CD4-positive, alpha-beta T cell treated with Interferon alpha-2 for 1 hour (primary cell): ENCODE measurements around the gene ZNF521.

ENCODE experiments used
- DNase-seq, 2 donors: peaks; one replicate each; pipeline ENCODE4 v3.0.0-alpha.2; 2020 to 2022

ZNF521 gene

DNA sequence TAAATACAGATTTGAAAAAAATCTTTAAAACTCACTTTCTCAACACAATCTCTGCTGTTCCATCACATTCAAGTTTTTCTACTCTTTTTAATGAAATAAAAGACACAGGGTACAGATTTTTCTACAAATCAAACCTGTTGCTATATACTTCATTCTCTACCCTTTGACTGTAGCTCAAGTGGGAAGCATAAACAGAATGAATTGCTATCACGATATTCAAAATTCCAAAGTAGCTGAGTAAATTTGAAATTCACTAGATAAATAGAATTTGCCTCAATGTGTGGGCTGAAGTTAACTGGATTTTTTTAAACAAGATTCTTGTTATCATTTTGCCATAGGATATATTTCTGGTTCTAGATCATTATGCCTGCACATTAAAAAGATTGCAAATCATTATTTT is 185.9 kb downstream of the ZNF521 start:
- DNase-seq, result no peak

DNA sequence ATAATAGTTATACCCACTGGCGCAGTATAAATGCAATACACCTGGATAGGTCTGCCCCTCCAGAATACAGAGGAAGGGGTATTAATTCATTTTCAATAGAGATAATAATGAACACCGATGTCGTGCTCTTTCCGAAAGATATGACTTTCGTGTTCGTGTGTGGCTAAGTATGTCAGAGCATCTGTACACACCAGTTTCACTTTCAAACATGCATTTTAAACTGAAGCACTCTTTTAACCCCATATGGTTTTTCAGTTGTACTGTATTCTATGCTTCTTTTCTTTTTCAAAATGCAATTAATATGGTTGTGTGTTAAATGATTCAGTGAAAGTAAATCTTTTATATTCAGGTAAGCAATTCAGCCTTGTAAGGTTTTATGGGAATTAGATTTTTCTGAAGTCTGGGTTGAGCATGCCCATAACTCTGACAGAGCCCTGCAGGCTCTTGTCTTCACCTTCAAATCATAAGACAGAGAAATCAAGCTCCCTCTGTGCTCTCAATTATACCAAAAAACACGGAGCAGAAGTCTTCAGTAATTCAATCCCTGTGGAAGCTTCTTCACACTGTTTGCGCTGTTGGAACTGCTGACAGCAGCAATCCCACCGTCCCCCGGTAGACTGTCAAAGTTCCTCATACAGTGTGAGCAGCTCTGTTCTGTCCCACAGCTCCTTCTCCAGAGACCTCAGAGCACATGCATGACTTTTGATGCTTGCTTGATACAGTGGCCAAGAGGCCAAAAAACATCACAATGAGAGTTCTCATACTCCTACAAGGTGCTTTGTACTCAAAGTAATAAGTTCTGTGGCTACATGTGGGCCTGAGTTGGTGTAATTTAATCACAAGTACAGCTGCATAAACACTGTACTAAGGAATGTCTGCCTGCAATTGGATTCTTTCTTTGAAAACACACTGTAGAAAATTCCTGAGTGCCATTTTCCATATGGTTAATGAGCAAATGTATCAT is 186.8 kb downstream of the ZNF521 start:
- no peak for DNase-seq

DNA sequence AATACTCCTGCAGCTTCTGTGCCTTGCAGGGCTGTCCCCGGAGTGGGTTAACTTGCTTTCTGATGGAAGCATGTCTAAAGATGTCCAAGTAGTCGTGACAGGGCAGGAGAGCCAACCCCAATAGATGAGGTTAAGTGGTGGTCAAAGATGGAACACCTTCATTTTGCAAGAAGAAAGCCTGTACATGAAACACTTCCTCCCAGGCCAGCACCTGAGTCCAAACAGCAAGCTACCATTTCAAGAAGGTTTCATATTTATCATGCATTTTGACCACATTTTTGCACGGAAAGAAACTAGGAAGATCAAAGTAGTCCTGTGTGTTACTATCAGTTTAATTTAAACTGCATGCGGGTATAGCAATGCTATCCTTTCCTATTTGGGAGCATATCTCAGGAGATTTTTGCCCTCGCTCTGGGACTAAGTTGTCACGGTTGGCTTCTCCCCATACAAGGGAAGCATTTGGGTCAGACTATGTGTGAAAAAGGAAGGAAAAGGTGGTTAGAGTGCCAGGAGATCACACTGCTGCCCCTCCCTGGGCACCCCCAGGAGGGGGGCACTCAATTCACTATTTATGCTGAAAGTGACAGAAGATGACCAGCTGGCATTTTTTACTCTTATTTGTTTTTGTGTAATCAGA is 187.6 kb downstream of the ZNF521 start:
- DNase-seq, result no peak

DNA sequence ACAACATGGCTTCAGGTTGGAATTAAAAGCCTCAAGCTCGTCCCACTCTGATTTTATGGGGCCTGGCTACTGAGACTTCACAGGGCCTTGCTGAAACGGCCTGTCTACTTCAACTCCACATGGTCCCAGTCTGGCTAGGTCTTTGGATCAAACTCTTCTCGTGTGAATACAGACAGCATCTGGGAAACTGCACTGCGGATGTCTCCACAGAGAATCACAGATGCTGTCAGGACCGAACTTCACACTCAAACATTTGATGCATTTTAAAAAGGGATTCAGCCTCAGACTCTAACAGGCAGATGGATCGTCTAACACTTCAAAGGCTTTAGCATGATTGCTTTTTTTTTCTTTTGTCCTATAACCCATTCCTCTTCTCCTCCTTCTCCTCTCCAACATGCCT is 198.5 kb downstream of the ZNF521 start:
- DNase-seq, result no peak

DNA sequence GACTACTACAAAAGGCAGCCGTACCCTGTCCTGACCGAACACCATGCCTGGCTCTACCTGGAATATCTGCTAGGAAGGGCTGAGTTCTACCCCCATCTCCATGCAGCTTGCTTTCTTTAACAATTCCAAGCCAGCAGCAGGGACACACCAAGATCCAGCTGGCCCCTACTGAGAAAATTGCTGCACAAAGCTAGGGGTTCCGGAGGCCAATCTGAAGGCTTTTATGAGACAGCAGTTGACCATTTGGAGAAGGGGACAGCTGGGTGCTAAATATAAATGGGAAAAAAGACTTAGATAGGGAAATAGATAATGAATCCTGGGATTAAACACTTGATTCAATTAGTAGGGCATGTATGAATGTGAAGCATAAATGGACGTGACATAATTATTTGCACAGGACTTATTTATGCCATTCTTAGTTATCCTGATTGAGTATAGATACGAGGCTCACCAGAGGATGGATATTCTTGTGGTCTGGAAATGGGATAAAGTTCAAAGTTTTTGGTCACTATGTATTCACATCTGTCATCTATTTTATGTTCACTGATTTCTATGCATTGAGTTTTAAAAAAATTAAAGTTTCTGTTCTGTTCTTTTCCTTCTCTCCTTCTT is 204.0 kb downstream of the ZNF521 start:
- DNase-seq, result no peak

DNA sequence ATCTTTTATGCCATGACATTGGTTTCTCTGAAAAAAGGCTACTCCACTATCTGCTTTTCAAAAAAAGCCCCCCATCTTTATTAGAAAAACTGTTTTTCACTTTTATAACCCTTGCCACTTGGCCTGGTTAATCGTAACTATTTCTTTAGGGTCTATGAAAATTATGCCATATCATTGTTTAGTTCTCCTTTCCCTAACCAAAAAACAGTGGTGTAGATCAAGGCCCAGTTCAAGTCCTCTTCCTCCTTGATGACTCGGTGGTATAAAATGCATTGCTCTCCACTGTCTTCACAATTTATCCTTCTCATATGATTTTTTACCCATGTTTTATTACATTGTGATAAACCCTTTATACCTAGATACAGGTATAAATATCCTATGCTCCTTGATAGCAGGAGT is 205.5 kb downstream of the ZNF521 start:
- no peak for DNase-seq

DNA sequence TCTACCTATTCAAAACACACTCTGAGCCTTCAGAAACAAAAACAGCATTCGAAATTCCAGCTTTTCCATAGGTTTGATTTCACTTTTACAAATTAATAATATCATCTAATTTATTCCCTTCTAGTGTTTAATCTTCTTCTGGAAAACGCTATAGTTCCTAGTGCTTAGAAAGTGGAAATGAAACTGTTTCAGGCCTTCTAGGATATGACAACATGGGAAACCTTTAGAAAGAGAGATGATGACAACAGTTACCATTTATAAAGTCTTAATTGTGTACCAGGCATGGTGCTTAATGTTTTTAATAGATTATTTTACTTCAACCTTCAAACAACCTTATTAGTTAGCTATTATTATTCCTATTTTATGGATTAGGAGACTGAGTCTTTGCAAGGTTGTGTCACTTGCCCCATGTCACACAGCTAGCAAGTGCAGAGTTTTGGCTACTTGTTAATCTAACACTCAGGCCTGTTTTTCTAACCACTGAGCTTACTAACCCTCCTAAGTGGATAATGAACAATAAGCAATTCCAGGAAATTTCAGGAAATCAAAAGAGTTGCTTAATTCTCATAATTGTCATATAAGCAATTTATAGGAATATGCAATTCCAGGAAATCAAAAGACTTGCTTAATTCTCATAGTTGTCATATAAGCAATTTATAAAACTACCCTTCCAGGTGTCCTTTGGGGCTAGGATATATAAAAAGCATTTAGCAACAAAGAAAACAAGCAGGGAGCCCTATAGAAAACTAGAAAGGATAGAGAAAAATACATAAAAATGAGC is 206.0 kb downstream of the ZNF521 start:
- DNase-seq, result no peak

DNA sequence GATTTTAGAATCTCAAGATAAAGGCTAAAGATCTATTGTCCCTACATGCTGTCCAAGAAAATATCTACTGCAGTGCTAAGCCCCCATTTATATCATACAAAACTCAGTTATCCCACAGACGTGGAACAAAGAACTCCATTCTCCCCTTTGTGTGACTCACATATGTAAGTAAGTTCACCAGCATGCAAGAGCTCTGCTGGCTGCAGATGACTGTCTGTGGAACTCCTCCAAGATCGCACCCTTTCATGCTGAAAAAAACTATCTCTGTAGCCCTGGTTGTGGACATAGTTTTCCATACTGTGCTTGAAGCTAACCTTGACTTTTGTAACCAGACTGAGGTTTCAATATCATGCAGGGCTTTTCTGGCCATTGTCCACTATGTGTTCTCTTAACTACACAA is 207.1 kb downstream of the ZNF521 start:
- DNase-seq, result no peak

DNA sequence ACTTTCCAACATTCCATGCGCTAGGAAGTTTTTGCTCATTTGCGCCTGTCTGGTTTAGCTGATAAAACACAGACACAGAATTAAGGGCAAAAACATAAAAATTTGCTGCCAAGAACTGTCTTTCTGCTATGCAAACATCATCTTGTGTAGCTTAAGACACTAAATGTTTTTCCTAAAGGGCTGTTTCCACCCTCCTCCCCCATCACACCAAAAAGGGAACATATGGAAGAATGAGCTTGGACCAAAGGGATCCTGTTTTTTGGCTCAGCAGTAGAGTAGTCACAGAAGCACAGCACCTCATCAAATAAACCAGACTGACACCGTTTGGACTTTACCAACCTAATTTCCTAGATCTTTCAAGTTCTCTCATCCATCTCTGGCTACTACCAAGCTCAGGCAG is 210.1 kb downstream of the ZNF521 start:
- DNase-seq, result no peak

DNA sequence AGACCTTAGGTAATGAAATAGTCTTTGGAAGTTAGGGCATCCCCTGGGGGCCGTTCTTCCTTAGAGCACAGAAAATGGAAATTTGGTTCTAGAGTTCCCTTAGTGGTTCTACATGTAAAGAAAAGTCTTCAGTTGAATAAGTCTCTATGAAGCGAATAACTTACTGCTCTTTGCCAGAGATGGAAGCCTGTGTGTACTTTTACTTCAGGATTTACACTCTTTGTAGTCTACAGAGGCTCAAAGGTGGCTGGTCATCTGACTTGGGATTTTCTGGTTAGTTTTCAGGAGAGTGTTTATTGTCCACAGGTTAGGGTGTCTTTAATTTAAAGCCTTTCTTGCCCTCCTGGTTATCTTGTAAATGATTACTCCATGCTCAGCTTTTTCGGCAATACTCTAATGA is 210.6 kb downstream of the ZNF521 start:
- no peak for DNase-seq

DNA sequence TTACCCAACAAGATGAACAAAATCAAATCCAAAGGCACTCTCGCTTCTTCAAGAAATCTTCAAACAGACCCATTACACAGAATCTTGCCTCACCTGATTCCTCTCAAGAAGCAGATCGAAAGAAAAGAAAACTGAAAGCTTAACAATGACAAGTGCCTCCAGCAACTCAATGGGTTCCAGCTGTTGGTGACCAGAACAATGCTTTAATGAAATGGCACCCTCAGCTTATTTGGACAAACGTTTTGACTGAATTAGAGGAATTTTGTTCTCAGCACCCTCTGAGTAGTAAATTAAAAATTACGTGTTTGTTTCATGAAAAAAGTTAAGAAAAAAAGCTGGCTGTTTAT is 211.0 kb downstream of the ZNF521 start:
- DNase-seq, result no peak

DNA sequence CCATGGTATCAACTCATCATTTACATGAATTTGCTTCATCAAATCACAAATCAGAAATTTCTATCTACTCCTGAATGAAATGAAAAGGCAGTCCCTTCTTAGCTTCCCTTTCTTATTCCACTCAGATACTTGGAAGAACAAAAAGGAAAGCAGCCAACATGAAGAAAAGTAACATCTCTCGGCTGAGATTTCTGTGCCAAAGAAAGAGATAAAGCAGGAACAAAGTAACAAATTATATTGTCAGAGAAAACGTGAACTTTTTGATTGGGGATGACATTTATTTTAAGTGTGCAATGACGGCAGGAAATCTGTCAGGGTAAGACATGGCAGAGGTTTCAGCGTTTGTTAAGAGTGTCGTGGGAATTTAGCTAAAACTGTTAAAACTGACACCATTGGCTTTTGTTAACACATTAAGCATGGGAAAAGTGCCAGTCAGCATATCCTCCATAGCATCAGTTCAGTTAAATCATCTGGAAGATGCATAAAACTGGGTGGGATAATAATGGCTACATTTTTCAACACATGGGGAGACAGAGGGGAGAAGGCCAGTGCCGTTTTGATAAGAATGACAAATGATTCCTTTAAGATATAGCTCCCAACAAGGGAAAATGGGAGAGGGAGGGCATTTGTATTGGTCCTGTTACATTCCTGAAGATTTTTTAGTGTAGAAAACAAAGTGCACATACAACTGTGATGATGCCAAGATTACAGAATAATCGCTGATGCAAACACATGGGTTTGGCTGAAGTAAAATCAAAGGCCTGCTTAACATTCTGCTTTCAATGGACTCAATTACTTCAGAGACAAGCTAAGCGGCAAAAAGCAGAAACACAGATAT is 211.6 kb downstream of the ZNF521 start:
- DNase-seq, result no peak

DNA sequence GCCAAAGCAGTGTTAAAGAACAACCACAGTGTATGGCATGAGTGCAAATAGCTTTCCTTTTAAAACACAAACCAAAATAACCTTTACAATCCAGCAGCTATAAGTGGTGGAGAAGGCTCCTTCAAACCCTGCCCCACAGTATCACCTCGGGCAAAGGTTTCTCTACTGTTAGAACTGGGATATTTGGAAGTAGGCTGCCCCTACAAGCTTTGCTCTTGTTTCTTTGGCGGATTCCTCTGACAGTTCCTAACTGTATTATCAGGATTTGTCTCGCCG is 214.8 kb downstream of the ZNF521 start:
- DNase-seq, result no peak

DNA sequence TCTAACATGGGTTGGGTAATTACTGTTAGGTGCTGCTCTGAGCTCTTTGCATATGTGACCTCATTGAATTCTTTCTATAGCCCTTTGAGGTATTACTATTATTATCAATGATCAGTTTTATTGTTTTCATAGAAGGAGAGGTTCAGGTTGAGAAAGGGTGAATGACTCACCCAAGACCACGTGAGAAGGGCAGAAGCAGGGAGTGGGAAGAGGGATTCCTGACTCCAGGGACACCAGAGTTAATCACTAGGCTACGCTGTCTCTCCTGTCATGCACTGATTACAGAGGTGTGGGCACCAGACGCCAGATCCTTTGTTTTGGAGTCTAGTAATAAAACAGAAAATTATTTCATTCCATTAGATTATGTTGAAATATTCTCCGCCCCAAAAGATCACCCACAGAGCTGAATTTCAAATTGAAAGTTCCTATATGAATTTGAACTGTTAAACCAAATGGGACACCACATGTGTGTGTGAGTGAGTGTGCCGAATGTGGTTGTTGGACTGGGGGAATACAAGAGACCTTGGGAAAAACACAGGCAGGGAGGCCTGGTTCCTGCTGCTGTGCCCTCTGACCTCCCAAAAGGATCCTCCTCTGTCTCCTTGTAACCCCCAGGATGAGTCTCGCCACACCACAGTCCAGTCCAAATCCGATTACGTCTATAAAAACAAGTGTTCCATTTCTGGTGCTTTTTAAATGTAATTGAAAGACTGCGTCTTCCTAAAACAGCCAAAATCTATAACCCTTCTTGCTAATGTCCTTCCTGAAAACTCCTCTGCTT is 215.4 kb downstream of the ZNF521 start:
- no peak for DNase-seq

DNA sequence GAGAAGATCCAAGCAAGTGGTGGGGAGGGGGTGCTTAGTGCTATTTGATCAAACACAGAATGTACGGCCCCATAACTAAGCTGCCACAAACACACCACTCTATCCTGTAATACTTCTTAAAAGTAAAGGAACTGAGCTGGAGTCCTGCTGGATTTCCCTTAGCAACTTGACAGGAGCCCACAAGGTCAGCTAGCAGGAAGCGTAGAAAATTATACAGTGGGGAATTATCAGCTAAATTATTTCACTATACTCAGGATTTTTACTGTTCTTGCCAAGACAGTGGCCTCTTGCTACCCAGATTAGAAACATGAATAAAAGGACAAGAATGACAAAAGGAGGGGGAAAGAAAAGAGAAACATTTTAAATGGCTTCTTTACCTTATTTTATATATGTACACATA is 217.1 kb downstream of the ZNF521 start:
- DNase-seq, result no peak

DNA sequence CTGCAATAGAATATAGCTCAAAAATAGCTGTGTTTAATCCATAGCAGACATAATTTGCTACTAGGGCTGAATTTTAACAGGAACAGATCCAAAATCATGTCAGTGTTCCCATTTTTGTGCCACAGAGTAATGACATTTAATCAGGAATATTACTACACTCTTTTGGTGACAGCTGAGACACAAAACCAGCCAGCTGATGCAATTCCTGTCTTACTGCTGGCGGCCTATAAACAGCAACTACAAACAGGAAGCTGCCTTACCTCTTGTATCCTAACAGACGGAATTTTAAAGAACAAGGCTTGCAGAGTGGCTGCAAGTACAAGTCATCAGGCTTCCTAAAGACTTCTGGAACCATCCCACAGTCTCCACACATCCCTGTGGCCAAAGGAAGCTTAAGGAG is 218.1 kb downstream of the ZNF521 start:
- no peak for DNase-seq

DNA sequence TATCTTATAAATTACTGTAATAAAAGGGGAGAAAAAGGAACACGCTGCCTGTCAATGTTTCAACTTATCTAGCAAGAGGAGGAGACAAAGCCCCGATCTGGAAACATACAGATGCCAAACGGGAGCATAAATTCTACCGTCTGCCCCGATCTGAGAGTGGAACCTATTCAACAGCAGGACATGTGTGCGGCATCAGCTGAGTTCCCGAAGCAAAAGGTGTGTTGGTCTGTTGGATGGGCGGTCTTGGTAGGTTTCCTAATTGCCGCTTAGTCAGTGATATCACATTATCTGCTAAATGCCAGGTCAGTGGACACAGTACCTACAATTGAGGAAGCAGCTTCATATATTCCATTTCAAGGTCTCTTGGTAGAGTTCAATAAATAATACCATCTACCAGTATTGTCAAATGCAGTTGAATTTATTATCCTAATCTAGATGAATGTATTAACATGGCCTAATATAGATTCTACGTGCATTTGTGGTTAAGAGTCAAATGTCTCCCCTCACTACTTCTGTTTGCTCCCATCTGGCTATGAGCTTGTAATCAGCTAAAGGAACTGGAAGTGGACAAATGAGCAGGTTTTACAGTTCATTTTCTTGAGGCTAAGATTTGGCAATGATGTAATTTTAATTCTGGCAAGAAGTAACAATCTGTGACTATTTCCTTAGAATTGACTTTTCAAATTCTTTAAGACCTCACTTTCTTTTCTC is 219.0 kb downstream of the ZNF521 start:
- no peak for DNase-seq

DNA sequence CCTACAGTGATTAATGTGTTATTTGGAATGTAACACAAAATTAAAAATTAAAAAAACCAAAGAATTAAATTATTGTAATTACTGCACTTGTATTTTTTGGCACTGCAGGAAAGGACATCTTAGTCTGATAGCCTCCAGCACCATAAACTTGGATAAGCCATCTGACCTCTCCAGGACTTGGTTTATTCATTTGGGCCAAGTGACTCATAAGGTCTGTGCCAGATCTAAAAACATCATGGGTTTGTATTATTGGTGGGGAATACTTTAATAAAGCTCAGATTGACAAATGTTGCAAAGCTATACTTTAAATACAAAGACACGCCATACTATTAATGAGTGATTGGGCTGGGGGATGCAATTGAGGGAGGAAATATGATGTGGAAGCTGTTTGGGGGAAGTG is 225.2 kb downstream of the ZNF521 start:
- DNase-seq, result no peak

DNA sequence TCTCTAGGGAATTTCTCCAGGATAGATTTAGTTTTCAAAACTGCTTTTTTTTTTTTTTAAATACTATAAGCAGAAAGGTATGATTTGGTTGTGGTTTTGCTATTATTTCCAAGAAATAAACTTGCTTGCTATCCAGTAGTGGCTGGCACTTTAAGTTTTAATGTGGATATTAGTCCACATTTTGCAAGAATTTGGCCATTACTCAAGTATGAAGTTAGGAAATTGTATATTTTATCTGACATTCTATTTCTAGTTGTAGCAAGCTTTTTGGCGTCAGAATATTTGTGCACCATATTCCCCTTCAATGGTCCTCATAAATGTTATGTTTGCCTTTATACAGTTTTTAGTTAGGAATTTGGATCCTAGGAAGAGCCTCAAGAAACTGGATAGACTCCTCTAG is 226.3 kb downstream of the ZNF521 start:
- DNase-seq, result no peak

DNA sequence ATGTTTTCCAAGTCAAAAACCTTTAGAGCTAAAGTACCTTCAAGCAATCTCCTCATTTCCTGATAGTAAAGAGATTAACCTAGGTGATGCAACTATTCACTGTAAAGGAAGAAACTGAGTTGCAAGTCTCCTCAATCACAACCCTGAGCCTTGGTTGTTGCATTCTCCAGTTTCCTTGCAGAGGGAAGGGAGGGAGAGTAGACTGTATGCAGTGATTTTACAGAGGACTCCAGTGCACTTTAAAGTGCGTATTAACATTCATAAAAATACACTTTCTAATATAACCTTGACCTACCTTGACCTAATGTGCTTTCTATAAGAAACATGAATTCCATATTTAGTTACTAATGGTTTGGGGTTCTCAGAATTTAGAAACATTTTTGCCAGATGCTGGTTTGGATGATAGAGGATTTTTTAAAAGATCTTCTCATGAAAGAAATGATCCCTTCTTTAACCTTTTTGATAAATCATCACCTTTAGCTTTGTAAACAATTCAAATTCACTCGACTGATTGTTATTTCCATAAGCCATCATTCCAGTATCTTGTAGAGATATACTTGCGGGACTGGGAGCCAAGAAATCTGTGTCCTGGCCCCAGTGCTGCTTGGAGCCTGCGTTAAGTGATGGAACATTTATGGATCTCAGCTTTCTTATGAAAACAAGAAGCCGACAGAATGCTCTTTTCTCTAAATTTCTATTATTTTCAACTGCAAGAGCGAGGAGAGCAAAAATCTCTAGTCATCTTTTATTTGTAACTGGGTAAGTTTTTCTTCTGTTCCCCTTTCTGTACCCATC is 228.3 kb downstream of the ZNF521 start:
- no peak for DNase-seq
